ENCODE data around the gene BTG1. TPM values are rescaled to one million over a fixed set of nuclear protein-coding genes. Genes with fewer than 3 reads are reported as not detected.
"Not testable (repeated sequence)": the region's sequence is repeated elsewhere in the genome, so short reads cannot be mapped to it uniquely, and the experiment has no call there.

BTG1 gene
- total RNA-seq, 1 donor from 2014 or later: 63.7 TPM

GRCh38 chr12:92136026-92136730 lies 9.5 kb downstream of the BTG1 start:
- H3K9me3 Mint-ChIP-seq (ENCODE audit: unreplicated experiment): no peaks in the 10 kb centered on the region
- peak overlapping the region; percentile 79 for H3K27ac ChIP-seq (ENCODE audit: low read depth, low read length)
- no peaks in the 10 kb centered on the region for H3K36me3 ChIP-seq (ENCODE audit: insufficient read depth, low read length)
- peaks cover 43% of the 10 kb centered on the region for H3K4me1 ChIP-seq (ENCODE audit: insufficient read depth, low read length)
- H3K9me3 ChIP-seq (ENCODE audit: insufficient read depth, low read depth, low read length): no peaks in the 10 kb centered on the region
- H3K79me2 ChIP-seq (ENCODE audit: insufficient read depth, low read length): peaks cover 99% of the 10 kb centered on the region
- H3K9ac ChIP-seq (ENCODE audit: low read length): no peak overlapping the region
- H3K4me1 Mint-ChIP-seq (ENCODE audit: low read depth, unreplicated experiment): peaks cover 51% of the 10 kb centered on the region
- H3K36me3 Mint-ChIP-seq (ENCODE audit: low read depth, unreplicated experiment): peaks cover under 1% of the 10 kb centered on the region
- no peak overlapping the region for H2AFZ ChIP-seq (ENCODE audit: low read depth, low read length)
- DNase-seq (ENCODE audit: low read depth) (no peak), FAIRE-seq (no peak)
- H3K27ac Mint-ChIP-seq (ENCODE audit: unreplicated experiment): peak overlapping the region; percentile 89
- peak overlapping the region; percentile 87 for H3K4me2 ChIP-seq (ENCODE audit: low read length)
- no peak overlapping the region for H3K4me3 Mint-ChIP-seq (ENCODE audit: unreplicated experiment)
- no peak for TF ChIP-seq EZH2 (IDR thresholded peaks at IDR 0.05; ENCODE audit: insufficient read depth, low read length)
- TF ChIP-seq CTCF (IDR thresholded peaks at IDR 0.05; ENCODE audit: insufficient read depth, low read depth, low read length): no peak
- no peaks in the 10 kb centered on the region for H3K27me3 Mint-ChIP-seq (ENCODE audit: low read depth, unreplicated experiment)
- H3K27me3 ChIP-seq (ENCODE audit: insufficient read depth, low read length): no peaks in the 10 kb centered on the region
- H4K20me1 ChIP-seq (ENCODE audit: insufficient read depth, low read length): peaks cover 33% of the 10 kb centered on the region
- no peak overlapping the region for H3K4me3 ChIP-seq (ENCODE audit: insufficient read depth, low read depth, low read length)

- not testable (repeated sequence) for H3K9me3 ChIP-seq (ENCODE audit: insufficient read depth, low read depth, low read length); H3K27ac Mint-ChIP-seq (ENCODE audit: unreplicated experiment); DNase-seq (ENCODE audit: low read depth); H3K36me3 Mint-ChIP-seq (ENCODE audit: low read depth, unreplicated experiment); H3K4me3 ChIP-seq (ENCODE audit: insufficient read depth, low read depth, low read length); H3K36me3 ChIP-seq (ENCODE audit: insufficient read depth, low read length); H3K9me3 Mint-ChIP-seq (ENCODE audit: unreplicated experiment); H3K4me3 Mint-ChIP-seq (ENCODE audit: unreplicated experiment); H2AFZ ChIP-seq (ENCODE audit: low read depth, low read length); FAIRE-seq; H3K27me3 Mint-ChIP-seq (ENCODE audit: low read depth, unreplicated experiment); H3K27me3 ChIP-seq (ENCODE audit: insufficient read depth, low read length); H3K9ac ChIP-seq (ENCODE audit: low read length)
- peaks cover 29% of the 10 kb centered on the region for H4K20me1 ChIP-seq (ENCODE audit: insufficient read depth, low read length)
- peaks cover 43% of the 10 kb centered on the region for H3K4me1 ChIP-seq (ENCODE audit: insufficient read depth, low read length)
- peaks cover 99% of the 10 kb centered on the region for H3K79me2 ChIP-seq (ENCODE audit: insufficient read depth, low read length)
- peak overlapping the region; percentile 43 for H3K4me2 ChIP-seq (ENCODE audit: low read length)
- H3K27ac ChIP-seq (ENCODE audit: low read depth, low read length): peak overlapping the region; percentile 49
- H3K4me1 Mint-ChIP-seq (ENCODE audit: low read depth, unreplicated experiment): peaks cover 51% of the 10 kb centered on the region
Observed at GRCh38 chr12:92135541-92135940, 10.1 kb downstream of the BTG1 start.

GRCh38 chr12:92134638-92135274 lies 10.9 kb downstream of the BTG1 start:
- Histone ChIP-seq H2AFZ (ENCODE audit: low read depth, low read length) (no peak overlapping the region), H4K20me1 (ENCODE audit: insufficient read depth, low read length) (peaks cover 23% of the 10 kb centered on the region), H3K4me1 (ENCODE audit: insufficient read depth, low read length) (peaks cover 37% of the 10 kb centered on the region), H3K36me3 (ENCODE audit: insufficient read depth, low read length) (no peaks in the 10 kb centered on the region), H3K79me2 (ENCODE audit: insufficient read depth, low read length) (peaks cover 99% of the 10 kb centered on the region), H3K9ac (ENCODE audit: low read length) (peak overlapping the region; percentile 1), H3K9me3 (ENCODE audit: insufficient read depth, low read depth, low read length) (no peaks in the 10 kb centered on the region), H3K4me2 (ENCODE audit: low read length) (peak overlapping the region; percentile 43), H3K27ac (ENCODE audit: low read depth, low read length) (peak overlapping the region; percentile 49), H3K4me3 (ENCODE audit: insufficient read depth, low read depth, low read length) (no peak overlapping the region), H3K27me3 (ENCODE audit: insufficient read depth, low read length) (no peaks in the 10 kb centered on the region)
- H3K27ac Mint-ChIP-seq (ENCODE audit: unreplicated experiment): no peak overlapping the region
- peaks cover 44% of the 10 kb centered on the region for H3K4me1 Mint-ChIP-seq (ENCODE audit: low read depth, unreplicated experiment)
- H3K27me3 Mint-ChIP-seq (ENCODE audit: low read depth, unreplicated experiment): no peaks in the 10 kb centered on the region
- DNase-seq (ENCODE audit: low read depth): peak; percentile 75
- no peak for TF ChIP-seq EZH2 (IDR thresholded peaks at IDR 0.05; ENCODE audit: insufficient read depth, low read length)
- no peak for TF ChIP-seq CTCF (IDR thresholded peaks at IDR 0.05; ENCODE audit: insufficient read depth, low read depth, low read length)
- H3K9me3 Mint-ChIP-seq (ENCODE audit: unreplicated experiment): no peaks in the 10 kb centered on the region
- peak; percentile 84 for FAIRE-seq
- no peaks in the 10 kb centered on the region for H3K36me3 Mint-ChIP-seq (ENCODE audit: low read depth, unreplicated experiment)
- no peak overlapping the region for H3K4me3 Mint-ChIP-seq (ENCODE audit: unreplicated experiment)
